AG10803 (cell line): ENCODE measurements around the gene FAM98A.

Experiments used
- DNase-seq: peaks from one replicate; pipeline ENCODE4 v3.0.0; 2010; ENCODE audit warnings: low read depth
- H3K4me3 ChIP-seq: 2 replicates; pipeline ENCODE4 v1.5.1; 2011; ENCODE audit warnings: mild to moderate bottlenecking, low read length, control low read depth
- CTCF ChIP-seq: conservative IDR thresholded peaks from 2 replicates; pipeline ENCODE4 v1.5.1; 2011; ENCODE audit warnings: mild to moderate bottlenecking, low read length, control low read depth, inconsistent platforms

FAM98A gene

GRCh38 chr2:33560017-33560416 lies 39.1 kb downstream of the FAM98A start:
- no peak overlapping the region for H3K4me3 ChIP-seq
- TF ChIP-seq CTCF, result no peak
- DNase-seq, result no peak

- no peak overlapping the region for H3K4me3 ChIP-seq
- no peak for TF ChIP-seq CTCF
- peak; percentile 29 for DNase-seq
Observed at GRCh38 chr2:33559328-33559727, 39.8 kb downstream of the FAM98A start.

- TF ChIP-seq CTCF, result no peak
- no peak for DNase-seq
- H3K4me3 ChIP-seq, result no peak overlapping the region
Observed at GRCh38 chr2:33555681-33556080, 43.4 kb downstream of the FAM98A start.

GRCh38 chr2:33552758-33553461 lies 46.2 kb downstream of the FAM98A start:
- DNase-seq, result peak; percentile 56
- no peak overlapping the region for H3K4me3 ChIP-seq
- TF ChIP-seq CTCF, result no peak

GRCh38 chr2:33550206-33550605 lies 48.9 kb downstream of the FAM98A start:
- no peak for TF ChIP-seq CTCF
- no peak overlapping the region for H3K4me3 ChIP-seq
- DNase-seq, result no peak

- DNase-seq, result no peak
- H3K4me3 ChIP-seq, result no peak overlapping the region
- no peak for TF ChIP-seq CTCF
Observed at GRCh38 chr2:33541243-33541642, 57.9 kb downstream of the FAM98A start.

GRCh38 chr2:33535421-33535820 lies 63.7 kb downstream of the FAM98A start:
- no peak for DNase-seq
- H3K4me3 ChIP-seq, result no peak overlapping the region
- no peak for TF ChIP-seq CTCF
